Liver (tissue), 9 donors: ENCODE measurements around the gene PSMG4. TPM values are rescaled to one million over a fixed set of nuclear protein-coding genes. Genes with fewer than 3 reads are reported as not detected.

Experiments
- DNase-seq: peaks from one replicate; pipeline ENCODE4 v3.0.0-alpha.2; 2017; ENCODE audit warnings: low spot score
- H3K27ac ChIP-seq, 2 donors: one replicate each; pipeline ENCODE4 v1.7.0; 2013; ENCODE audit warnings: inconsistent platforms in 2 of 2, low read length in 2 of 2, control low read depth in 1 of 2, low read depth in 1 of 2, mild to moderate bottlenecking in 1 of 2
- H3K27me3 ChIP-seq, 4 donors: one replicate each; pipeline versions ENCODE4 v1.6.1 to v1.7.0; 2013; ENCODE audit warnings: low read length in 3 of 4, inconsistent platforms in 1 of 4, mild to moderate bottlenecking in 1 of 4, moderate library complexity in 1 of 4; ENCODE audit not compliant: control insufficient read depth in 4 of 4, insufficient read depth in 4 of 4
- H3K36me3 ChIP-seq, 4 donors: one replicate each; pipeline versions ENCODE4 v1.6.1 to v1.7.0; 2013; ENCODE audit warnings: low read length in 3 of 4, mild to moderate bottlenecking in 3 of 4, low read depth in 1 of 4, moderate library complexity in 1 of 4; ENCODE audit not compliant: control insufficient read depth in 4 of 4, insufficient read depth in 3 of 4
- H3K4me1 ChIP-seq, 4 donors: one replicate each; pipeline versions ENCODE4 v1.6.1 to v1.7.0; 2013; ENCODE audit warnings: low read length in 3 of 4, mild to moderate bottlenecking in 3 of 4, moderate library complexity in 1 of 4; ENCODE audit not compliant: control insufficient read depth in 4 of 4, insufficient read depth in 4 of 4
- H3K4me3 ChIP-seq, 3 donors: one replicate each; pipeline versions ENCODE4 v1.6.1 to v1.7.0; 2013; ENCODE audit warnings: low read length in 3 of 3, control low read depth in 1 of 3, low read depth in 1 of 3, mild to moderate bottlenecking in 1 of 3
- H3K9ac ChIP-seq, 2 donors: one replicate each; pipeline ENCODE4 v1.7.0; 2013; ENCODE audit warnings: low read length in 2 of 2, mild to moderate bottlenecking in 2 of 2, moderate library complexity in 2 of 2, control low read depth in 1 of 2, low read depth in 1 of 2
- H3K9me3 ChIP-seq, 4 donors: one replicate each; pipeline versions ENCODE4 v1.6.1 to v1.7.0; 2013; ENCODE audit warnings: low read length in 3 of 4; ENCODE audit not compliant: control insufficient read depth in 4 of 4
- ATF3 ChIP-seq: IDR thresholded peaks from 2 replicates; pipeline ENCODE4 v1.6.1; 2016; ENCODE audit warnings: antibody characterized with exemption
- CTCF ChIP-seq: fragments of 150-350 bp; IDR thresholded peaks from 2 replicates; pipeline ENCODE4 v1.5.1; 2017; ENCODE audit warnings: improper control_type of control experiment, low read depth, low read length; ENCODE audit not compliant: missing input control
- EGR1 ChIP-seq, 2 donors: IDR thresholded peaks; 2 replicates each; pipeline ENCODE4 v1.6.1; 2016 to 2018; ENCODE audit warnings: antibody characterized with exemption in 2 of 2, low read depth in 2 of 2
- FOXA1 ChIP-seq: IDR thresholded peaks from 2 replicates; pipeline ENCODE4 v1.6.1; 2016; ENCODE audit warnings: antibody characterized with exemption
- FOXA2 ChIP-seq: IDR thresholded peaks from 2 replicates; pipeline ENCODE4 v1.6.1; 2016; ENCODE audit warnings: antibody characterized with exemption
- GABPA ChIP-seq, 2 donors: IDR thresholded peaks in 1 of 2; conservative IDR thresholded peaks in 1 of 2; 2 replicates each; pipeline ENCODE4 v1.6.1; 2016; ENCODE audit warnings: antibody characterized with exemption in 2 of 2, mild to moderate bottlenecking in 1 of 2, moderate library complexity in 1 of 2
- HNF4A ChIP-seq, 2 donors: conservative IDR thresholded peaks; 2 replicates each; pipeline ENCODE4 v1.6.1; 2016; ENCODE audit warnings: antibody characterized with exemption in 2 of 2, mild to moderate bottlenecking in 2 of 2
- HNF4G ChIP-seq: IDR thresholded peaks from 2 replicates; pipeline ENCODE4 v1.6.1; 2016; ENCODE audit warnings: antibody characterized with exemption
- JUND ChIP-seq, 2 donors: IDR thresholded peaks; 2 replicates each; pipeline ENCODE4 v1.6.1; 2016; ENCODE audit warnings: antibody characterized with exemption in 2 of 2
- MAX ChIP-seq: IDR thresholded peaks from 2 replicates; pipeline ENCODE4 v1.6.1; 2016; ENCODE audit warnings: antibody characterized with exemption
- NR2F2 ChIP-seq: IDR thresholded peaks from 2 replicates; pipeline ENCODE4 v1.6.1; 2016; ENCODE audit warnings: antibody characterized with exemption
- RAD21 ChIP-seq, 2 donors: IDR thresholded peaks; 2 replicates each; pipeline ENCODE4 v1.6.1; 2016; ENCODE audit warnings: antibody characterized with exemption in 2 of 2, mild to moderate bottlenecking in 2 of 2
- REST ChIP-seq: IDR thresholded peaks from 2 replicates; pipeline ENCODE4 v1.6.1; 2016; ENCODE audit warnings: antibody characterized with exemption, mild to moderate bottlenecking
- RXRA ChIP-seq, 2 donors: IDR thresholded peaks; 2 replicates each; pipeline ENCODE4 v1.6.1; 2017 to 2018; ENCODE audit warnings: antibody characterized with exemption in 2 of 2, mild to moderate bottlenecking in 1 of 2
- SP1 ChIP-seq: IDR thresholded peaks from 2 replicates; pipeline ENCODE4 v1.6.1; 2018; ENCODE audit warnings: antibody characterized with exemption, mild to moderate bottlenecking
- TAF1 ChIP-seq: conservative IDR thresholded peaks from 2 replicates; pipeline ENCODE4 v1.6.1; 2016; ENCODE audit warnings: antibody characterized with exemption, mild to moderate bottlenecking
- YY1 ChIP-seq: IDR thresholded peaks from 2 replicates; pipeline ENCODE4 v1.6.1; 2016; ENCODE audit warnings: antibody characterized with exemption, mild to moderate bottlenecking
- ZBTB33 ChIP-seq: IDR thresholded peaks from 2 replicates; pipeline ENCODE4 v1.6.1; 2016; ENCODE audit warnings: antibody characterized with exemption
- WGBS: extraction: QIAGEN DNeasy Blood & Tissue Kit; methylation state at CpG from one replicate; pipeline ENCODE4 v1.1.7; 2013; 5-methylcytosine and 5-hydroxymethylcytosine counted together
- polyA plus RNA-seq, 2 donors: library from polyadenylated mRNA; stranded (reverse) in 1 of 2; unstranded in 1 of 2; fragments of 200-250 nt in 1 of 2; fragments of >200 nt in 1 of 2; fragmentation: Nextera tagmentation in 1 of 2; extraction: Ambion mirVana in 1 of 2; gene quantifications; one replicate each; pipeline versions ENCODE4 v1.2.1 to v1.2.3, GENCODE V29; 2013 to 2015
- total RNA-seq, 2 donors: library from RNA; depleted of rRNA; stranded (reverse); fragments of >200 nt; gene quantifications; one replicate each; pipeline ENCODE4 v1.2.3, GENCODE V29; 2014
- donor health status: healthy.
- donor health status: healthy.
- donor health status: healthy.
- donor health status: healthy.
- donor health status: healthy.

The PSMG4 gene
- total and polyA plus RNA-seq, 4 donors: 10.7 to 28.5 (median 15.1) TPM

GRCh38 chr6:3210024-3210610, 48.6 kb upstream of the PSMG4 start (continued):
- TF ChIP-seq FOXA2 (no peak), JUND (IDR thresholded peaks at IDR 0.05) (no peak), YY1 (no peak)

GRCh38 chr6:3211681-3212080, 47.1 kb upstream of the PSMG4 start:
- H3K9ac ChIP-seq: no peak overlapping the region
- 79% methylated on average over 5 of the region's 5 CpGs for WGBS
- no peak overlapping the region for H3K27ac ChIP-seq
- H3K9me3 ChIP-seq: no peaks in the 10 kb centered on the region
- H3K4me3 ChIP-seq: no peak overlapping the region
- H3K4me1 ChIP-seq: no peaks in the 10 kb centered on the region
- DNase-seq: no peak
- no peaks in the 10 kb centered on the region for H3K36me3 ChIP-seq
- TF ChIP-seq ATF3: no peak
- TF ChIP-seq RXRA (IDR thresholded peaks at IDR 0.05): no peak
- no peak for TF ChIP-seq YY1
- H3K27me3 ChIP-seq: no peaks in the 10 kb centered on the region

- Histone ChIP-seq H3K4me1 (no peaks in the 10 kb centered on the region), H3K27me3 (no peaks in the 10 kb centered on the region), H3K4me3 (no peak overlapping the region), H3K9me3 (no peaks in the 10 kb centered on the region), H3K9ac (no peak overlapping the region), H3K27ac (no peak overlapping the region), H3K36me3 (no peaks in the 10 kb centered on the region)
- DNase-seq: no peak
- TF ChIP-seq FOXA2: no peak
- no peak for TF ChIP-seq SP1
- TF ChIP-seq RAD21 (IDR thresholded peaks at IDR 0.05): no peak
- no peak for TF ChIP-seq HNF4G
- TF ChIP-seq YY1: no peak
- TF ChIP-seq RXRA (IDR thresholded peaks at IDR 0.05): no peak
- no peak for TF ChIP-seq CTCF
- no peak for TF ChIP-seq ZBTB33
- TF ChIP-seq TAF1: no peak
- no peak for TF ChIP-seq ATF3
- no peak for TF ChIP-seq GABPA (IDR thresholded peaks at IDR 0.05 in 1 of 2, conservative IDR thresholded peaks at IDR 0.05 in 1 of 2)
- TF ChIP-seq JUND (IDR thresholded peaks at IDR 0.05): no peak
- no peak for TF ChIP-seq NR2F2
- no peak for TF ChIP-seq MAX
- TF ChIP-seq EGR1 (IDR thresholded peaks at IDR 0.05; ENCODE audit: low read depth in 2 of 2): no peak
- TF ChIP-seq FOXA1: no peak
- no peak for TF ChIP-seq REST
- TF ChIP-seq HNF4A (conservative IDR thresholded peaks at IDR 0.05): no peak
- 94% methylated on average over 6 of the region's 6 CpGs for whole genome bisulfite sequencing
These were observed 46.5 kb upstream of the PSMG4 start for GRCh38 chr6:3212261-3212660.
